Neural crest cell (in vitro differentiated cells): ENCODE measurements around the gene LRRC55. TPM values are rescaled to one million over a fixed set of nuclear protein-coding genes. Genes with fewer than 3 reads are reported as not detected.

ENCODE experiments used
- DNase-seq: peaks from one replicate; pipeline ENCODE4 v3.0.0; 2021; ENCODE audit warnings: low read depth, mixed read lengths, low spot score
- H3K27ac Mint-ChIP-seq: one replicate; pipeline ENCODE4 v1.8.0; 2021; ENCODE audit warnings: mild to moderate bottlenecking, mixed read lengths; ENCODE audit not compliant: unreplicated experiment
- H3K27me3 Mint-ChIP-seq: 2 replicates; pipeline ENCODE4 v1.8.0; 2021; ENCODE audit warnings: low read depth, mild to moderate bottlenecking, mixed read lengths
- H3K36me3 Mint-ChIP-seq: 2 replicates; pipeline ENCODE4 v1.8.0; 2021; ENCODE audit warnings: low read depth, mild to moderate bottlenecking, mixed read lengths
- H3K4me1 Mint-ChIP-seq: 2 replicates; pipeline ENCODE4 v1.8.0; 2021; ENCODE audit warnings: mixed read lengths
- H3K4me3 Mint-ChIP-seq: one replicate; pipeline ENCODE4 v1.8.0; 2021; ENCODE audit warnings: mild to moderate bottlenecking, mixed read lengths
- H3K9me3 Mint-ChIP-seq: 2 replicates; pipeline ENCODE4 v1.8.0; 2021; ENCODE audit warnings: mixed read lengths
- CTCF ChIP-seq: fragments of 200-600 bp; sonication (generic); conservative IDR thresholded peaks from 2 replicates; pipeline ENCODE4 v1.5.0; 2021; ENCODE audit warnings: antibody characterized with exemption, mild to moderate bottlenecking
- total RNA-seq: library from RNA; stranded (reverse); gene quantifications from 2 replicates; pipeline ENCODE4 v1.2.1, GENCODE V29; 2021

The LRRC55 gene
- total RNA-seq, 1 donor from 2014 or later = 6.4 TPM

GRCh38 chr11:57150454-57150917 is 31.3 kb upstream of the LRRC55 start:
- DNase-seq = no peak
- Mint-ChIP-seq H3K4me3 (no peak overlapping the region), H3K9me3 (no peaks in the 10 kb centered on the region), H3K36me3 (no peaks in the 10 kb centered on the region), H3K27ac (no peak overlapping the region), H3K27me3 (no peaks in the 10 kb centered on the region), H3K4me1 (peaks cover 3% of the 10 kb centered on the region)
- no peak for TF ChIP-seq CTCF

- peaks cover 13% of the 10 kb centered on the region for H3K4me1 Mint-ChIP-seq
- no peak for DNase-seq
- no peak overlapping the region for H3K4me3 Mint-ChIP-seq
- H3K27me3 Mint-ChIP-seq = no peaks in the 10 kb centered on the region
- H3K9me3 Mint-ChIP-seq = no peaks in the 10 kb centered on the region
- no peak overlapping the region for H3K27ac Mint-ChIP-seq
- no peak for TF ChIP-seq CTCF
- H3K36me3 Mint-ChIP-seq = no peaks in the 10 kb centered on the region
These were observed 29.6 kb upstream of the LRRC55 start for GRCh38 chr11:57152134-57152533.

GRCh38 chr11:57153448-57153847 is 28.3 kb upstream of the LRRC55 start:
- Mint-ChIP-seq H3K4me3 (no peak overlapping the region), H3K9me3 (no peaks in the 10 kb centered on the region), H3K36me3 (no peaks in the 10 kb centered on the region), H3K27me3 (peaks cover 6% of the 10 kb centered on the region), H3K27ac (no peak overlapping the region), H3K4me1 (peaks cover 13% of the 10 kb centered on the region)
- no peak for DNase-seq
- no peak for TF ChIP-seq CTCF

GRCh38 chr11:57154739-57155138 is 27.0 kb upstream of the LRRC55 start:
- peaks cover 6% of the 10 kb centered on the region for H3K27me3 Mint-ChIP-seq
- no peak for TF ChIP-seq CTCF
- no peak for DNase-seq
- H3K4me3 Mint-ChIP-seq = no peak overlapping the region
- H3K27ac Mint-ChIP-seq = no peak overlapping the region
- peaks cover 13% of the 10 kb centered on the region for H3K4me1 Mint-ChIP-seq
- no peaks in the 10 kb centered on the region for H3K9me3 Mint-ChIP-seq
- H3K36me3 Mint-ChIP-seq = no peaks in the 10 kb centered on the region

- DNase-seq = no peak
These were observed 26.4 kb upstream of the LRRC55 start for GRCh38 chr11:57155400-57155799.

More at GRCh38 chr11:57155400-57155799, 26.4 kb upstream of the LRRC55 start:
- H3K27ac Mint-ChIP-seq = no peak overlapping the region
- H3K27me3 Mint-ChIP-seq = peaks cover 11% of the 10 kb centered on the region
- H3K9me3 Mint-ChIP-seq = no peaks in the 10 kb centered on the region
- H3K4me1 Mint-ChIP-seq = peaks cover 13% of the 10 kb centered on the region
- H3K36me3 Mint-ChIP-seq = no peaks in the 10 kb centered on the region
- no peak for TF ChIP-seq CTCF
- no peak overlapping the region for H3K4me3 Mint-ChIP-seq
